T-cell (primary cell): Measurements from ENCODE around the gene RBM19. TPM values are rescaled to one million over a fixed set of nuclear protein-coding genes. Genes with fewer than 3 reads are reported as not detected.

Experiments used
- ATAC-seq, 4 experiments: fragments of 200-7000 bp in 3 of 4; fragments of 150-1000 bp in 1 of 4; cut with Tn5 transposase; replicated peaks in 1 of 4; 1 replicate in 3 of 4; 2 replicates in 1 of 4; pipeline ENCODE4 v1.10.0; 2021; ENCODE audit warnings: moderate library complexity in 3 of 4, mild to moderate bottlenecking in 2 of 4, moderate number of reproducible peaks in 1 of 4
- CTCF ChIA-PET, 2 donors: fragments of 300-600 bp; sonication (Branson Sonifier 250); formaldehyde crosslinking; loops; one replicate each; lab custom pipeline; 2022; ENCODE audit warnings: antibody characterized with exemption in 2 of 2; lab: Charles Lee
- POLR2A ChIA-PET, 2 donors: fragments of 300-600 bp; sonication (Branson Sonifier 250); formaldehyde crosslinking; loops; one replicate each; lab custom pipeline; 2022; ENCODE audit warnings: antibody characterized with exemption in 2 of 2; lab: Charles Lee
- DNase-seq, 35 experiments: peaks; one replicate each; pipeline versions ENCODE4 v3.0.0 to v3.0.0-alpha.2; 2013 to 2023
- H3K27ac ChIP-seq: one replicate; pipeline ENCODE4 v1.5.1; 2013; ENCODE audit warnings: low read length
- H3K27me3 ChIP-seq, 2 experiments: replicated peaks in 1 of 2; 1 replicate in 1 of 2; 2 replicates in 1 of 2; pipeline versions ENCODE4 v1.6.1 to v1.7.0; 2013; ENCODE audit warnings: low read length in 1 of 2, mixed read lengths in 1 of 2; ENCODE audit not compliant: control insufficient read depth in 2 of 2, insufficient read depth in 2 of 2; ENCODE audit errors: extremely low read depth in 1 of 2
- H3K36me3 ChIP-seq, 2 donors: 1 replicate in 1 of 2; 2 replicates in 1 of 2; pipeline versions ENCODE4 v1.6.1 to v1.7.0; 2013; ENCODE audit warnings: low read length in 1 of 2; ENCODE audit not compliant: control insufficient read depth in 2 of 2, insufficient read depth in 1 of 2; ENCODE audit errors: extremely low read depth in 1 of 2
- H3K4me1 ChIP-seq, 2 experiments: 1 replicate in 1 of 2; 2 replicates in 1 of 2; pipeline versions ENCODE4 v1.6.1 to v1.7.0; 2013; ENCODE audit warnings: low read length in 2 of 2, mixed read lengths in 1 of 2; ENCODE audit not compliant: insufficient read depth in 2 of 2, control insufficient read depth in 1 of 2; ENCODE audit errors: extremely low read depth in 1 of 2
- H3K4me3 ChIP-seq, 2 donors: 1 replicate in 1 of 2; 2 replicates in 1 of 2; pipeline versions ENCODE4 v1.5.1 to v1.7.0; 2013; ENCODE audit warnings: mild to moderate bottlenecking in 2 of 2, low read length in 1 of 2, moderate library complexity in 1 of 2; ENCODE audit not compliant: control insufficient read depth in 1 of 2; ENCODE audit errors: extremely low read depth in 1 of 2
- H3K9me3 ChIP-seq: 2 replicates; pipeline ENCODE4 v1.7.0; 2013
- H3K27ac Mint-ChIP-seq, 2 donors: one replicate each; pipeline ENCODE4 v1.8.0; 2020 to 2021; ENCODE audit warnings: mild to moderate bottlenecking in 2 of 2, mixed read lengths in 2 of 2
- H3K27me3 Mint-ChIP-seq, 2 donors: one replicate each; pipeline ENCODE4 v1.8.0; 2021 to 2022; ENCODE audit warnings: mixed read lengths in 2 of 2
- H3K36me3 Mint-ChIP-seq: one replicate; pipeline ENCODE4 v1.8.0; 2021; ENCODE audit warnings: mixed read lengths
- H3K4me1 Mint-ChIP-seq, 3 donors: one replicate each; pipeline ENCODE4 v1.8.0; 2020 to 2022; ENCODE audit warnings: mixed read lengths in 3 of 3, mild to moderate bottlenecking in 1 of 3
- H3K4me3 Mint-ChIP-seq, 3 donors: one replicate each; pipeline ENCODE4 v1.8.0; 2020 to 2022; ENCODE audit warnings: mild to moderate bottlenecking in 3 of 3, mixed read lengths in 3 of 3, moderate library complexity in 3 of 3
- H3K9me3 Mint-ChIP-seq, 3 donors: one replicate each; pipeline ENCODE4 v1.8.0; 2020 to 2022; ENCODE audit warnings: mixed read lengths in 3 of 3
- WGBS: methylation state at CpG from one replicate; pipeline ENCODE4 v1.1.5; 2013; ENCODE audit warnings: missing lambda C conversion rate; ENCODE audit not compliant: insufficient coverage; 5-methylcytosine and 5-hydroxymethylcytosine counted together
- total RNA-seq, 35 experiments: library from RNA in 6 of 35; stranded (reverse) in 6 of 35; fragments of 120-200 nt in 1 of 35; gene quantifications; one replicate each; pipeline versions ENCODE4 v1.2.1 to v1.2.4 and lab custom pipeline; 2013 to 2026

RBM19 gene
- total RNA-seq, 5 donors from 2014 or later (not counting 1 experiment from before 2014, with no cell fraction given), result 57.9 to 80.3 (median 78.3) TPM

DNA sequence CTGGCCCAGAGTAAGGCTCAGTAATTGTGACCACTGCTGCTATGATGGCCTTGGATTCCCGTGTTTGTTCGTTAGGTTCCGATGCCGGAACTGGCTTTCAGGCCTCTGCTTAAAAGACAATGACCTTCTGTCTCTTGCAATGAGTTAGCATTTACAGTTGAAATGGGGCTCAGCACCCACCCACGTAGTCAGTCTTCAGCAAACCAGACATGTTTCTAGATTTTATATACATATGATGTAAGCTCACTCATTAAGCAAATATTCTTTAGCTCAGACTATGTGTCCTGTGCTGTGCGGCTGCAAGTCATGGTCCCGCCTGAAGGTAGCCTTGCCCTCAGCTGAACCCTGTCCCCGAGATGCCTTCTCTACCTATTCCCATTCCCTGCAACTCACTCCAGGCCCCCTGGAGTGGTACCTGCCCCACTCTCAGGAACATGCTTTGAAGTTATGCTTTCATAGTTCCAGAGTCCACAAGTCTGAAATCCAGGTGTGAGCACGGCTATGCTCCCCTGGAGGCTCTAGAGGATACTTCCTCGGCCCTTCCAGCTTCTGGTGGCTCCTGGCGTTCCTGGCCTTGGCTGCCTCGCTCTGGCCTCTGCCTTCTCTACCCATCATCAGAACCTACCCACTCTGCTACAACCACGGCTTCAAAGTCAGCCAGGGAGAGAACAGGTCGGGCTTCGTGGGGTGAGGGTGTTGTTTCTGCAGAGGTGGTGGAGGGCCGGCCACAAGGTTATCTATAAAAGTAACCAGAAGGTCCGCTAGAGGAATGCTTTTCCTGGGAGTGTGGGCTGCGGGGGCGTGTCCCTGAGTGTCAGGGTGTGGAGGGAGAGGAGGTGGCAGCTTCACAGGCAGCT is 157.8 kb downstream of the RBM19 start:
- H3K4me3 Mint-ChIP-seq, result no peak overlapping the region
- ATAC-seq, result no peak
- H3K27me3 Mint-ChIP-seq, result no peaks in the 10 kb centered on the region
- no peaks in the 10 kb centered on the region for H3K9me3 ChIP-seq
- no peaks in the 10 kb centered on the region for H3K27me3 ChIP-seq
- DNase-seq, result no peak
- H3K27ac ChIP-seq, result no peak overlapping the region
- no peaks in the 10 kb centered on the region for H3K4me1 ChIP-seq
- no peak overlapping the region for H3K4me3 ChIP-seq
- WGBS, result 97% methylated on average over 11 of the region's 19 CpGs
- no peaks in the 10 kb centered on the region for H3K4me1 Mint-ChIP-seq
- ChIA-PET POLR2A (no interaction called here), CTCF (no interaction called here)
- H3K36me3 Mint-ChIP-seq, result peaks cover 44% of the 10 kb centered on the region
- H3K36me3 ChIP-seq, result peaks cover 0 to 4% of the 10 kb centered on the region in 2 donors
- H3K27ac Mint-ChIP-seq, result no peak overlapping the region
- H3K9me3 Mint-ChIP-seq, result peaks cover 10 to 19% (median 13%) of the 10 kb centered on the region in 3 donors

GRCh38 chr12:113805673-113806072 is 160.5 kb downstream of the RBM19 start:
- Histone ChIP-seq H3K9me3 (no peaks in the 10 kb centered on the region), H3K4me3 (no peak overlapping the region), H3K27me3 (no peaks in the 10 kb centered on the region), H3K36me3 (peaks cover 0 to 4% of the 10 kb centered on the region in 2 donors), H3K27ac (no peak overlapping the region), H3K4me1 (no peaks in the 10 kb centered on the region)
- H3K27ac Mint-ChIP-seq, result no peak overlapping the region
- H3K4me1 Mint-ChIP-seq, result no peaks in the 10 kb centered on the region
- CTCF ChIA-PET, result no interaction called here
- H3K4me3 Mint-ChIP-seq, result no peak overlapping the region
- H3K27me3 Mint-ChIP-seq, result no peaks in the 10 kb centered on the region
- WGBS, result 91% methylated on average over 5 of the region's 5 CpGs
- ATAC-seq, result no peak
- no peak for DNase-seq
- peaks cover 33% of the 10 kb centered on the region for H3K36me3 Mint-ChIP-seq
- POLR2A ChIA-PET, result no interaction called here
- H3K9me3 Mint-ChIP-seq, result peaks cover 10 to 19% (median 13%) of the 10 kb centered on the region in 3 donors

DNA sequence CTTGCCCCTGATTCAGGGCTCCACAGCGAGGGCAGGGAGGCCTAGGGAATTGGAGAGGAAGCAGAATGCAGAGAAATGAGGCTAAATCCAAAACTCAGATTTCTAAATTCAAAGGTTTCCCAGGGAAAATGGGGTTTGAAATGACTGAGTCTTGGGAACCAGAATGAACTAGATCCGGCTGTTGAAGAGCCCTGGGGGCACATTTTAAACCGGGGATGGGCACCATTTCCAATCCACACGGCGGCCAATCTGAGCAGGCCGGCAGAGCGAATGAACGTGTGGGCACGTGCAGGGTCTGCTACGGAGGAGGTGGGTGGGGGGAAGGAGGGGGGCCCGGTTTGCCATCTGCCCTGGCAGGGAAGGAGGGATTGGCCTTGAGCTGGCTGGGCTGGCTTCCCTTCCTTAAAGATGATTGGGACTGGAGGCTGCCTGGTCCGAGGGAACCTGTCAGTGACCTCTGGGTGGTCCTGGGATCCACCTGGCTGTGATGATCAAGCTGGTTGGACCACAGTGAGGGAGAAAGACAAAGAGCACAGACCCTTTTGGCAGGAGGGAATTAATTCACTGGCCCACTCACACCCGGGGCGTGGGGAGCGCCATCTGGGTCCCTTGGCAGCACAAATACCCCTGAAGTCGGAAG is 161.0 kb downstream of the RBM19 start:
- ChIA-PET POLR2A (no interaction called here), CTCF (no interaction called here)
- WGBS, result 93% methylated on average over 15 of the region's 16 CpGs
- Histone ChIP-seq H3K27ac (no peak overlapping the region), H3K27me3 (no peaks in the 10 kb centered on the region), H3K4me1 (no peaks in the 10 kb centered on the region), H3K36me3 (peaks cover 0 to 4% of the 10 kb centered on the region in 2 donors), H3K4me3 (no peak overlapping the region), H3K9me3 (no peaks in the 10 kb centered on the region)
- Mint-ChIP-seq H3K4me3 (no peak overlapping the region), H3K4me1 (no peaks in the 10 kb centered on the region), H3K27me3 (no peaks in the 10 kb centered on the region), H3K9me3 (peaks cover 10 to 19% (median 13%) of the 10 kb centered on the region in 3 donors), H3K27ac (no peak overlapping the region), H3K36me3 (peaks cover 30% of the 10 kb centered on the region)
- ATAC-seq, result no peak
- DNase-seq, result no peak

DNA sequence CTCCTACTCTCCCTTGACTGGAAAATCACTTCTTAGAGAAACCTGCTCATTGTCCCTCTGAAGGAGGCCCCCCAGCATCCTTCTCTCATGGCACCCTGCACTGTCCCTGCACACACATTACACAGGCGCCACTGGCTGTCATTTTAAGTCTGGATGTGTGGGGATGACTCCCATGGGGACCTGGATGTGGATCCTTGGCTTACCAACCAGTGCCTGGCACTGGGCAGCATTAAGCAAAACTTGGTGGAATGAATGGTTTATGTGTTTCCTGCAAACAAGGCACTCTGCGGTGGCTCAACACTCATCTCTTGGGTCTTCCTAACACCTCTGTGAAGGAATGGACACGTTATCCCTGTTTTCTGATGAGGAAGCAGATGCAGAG is 162.4 kb downstream of the RBM19 start:
- DNase-seq, result no peak
- WGBS, result no CpG with 5 or more reads among the region's 3 CpGs
- no peaks in the 10 kb centered on the region for H3K9me3 ChIP-seq
- ATAC-seq, result no peak
- Mint-ChIP-seq H3K36me3 (peaks cover 29% of the 10 kb centered on the region), H3K27ac (no peak overlapping the region), H3K4me3 (no peak overlapping the region), H3K4me1 (no peaks in the 10 kb centered on the region), H3K9me3 (peaks cover 10 to 19% (median 13%) of the 10 kb centered on the region in 3 donors), H3K27me3 (no peaks in the 10 kb centered on the region)
- CTCF ChIA-PET, result no interaction called here
- H3K36me3 ChIP-seq, result peaks cover 0 to 4% of the 10 kb centered on the region in 2 donors
- no peak overlapping the region for H3K4me3 ChIP-seq
- H3K4me1 ChIP-seq, result no peaks in the 10 kb centered on the region
- H3K27ac ChIP-seq, result no peak overlapping the region
- POLR2A ChIA-PET, result no interaction called here
- H3K27me3 ChIP-seq, result no peaks in the 10 kb centered on the region

DNA sequence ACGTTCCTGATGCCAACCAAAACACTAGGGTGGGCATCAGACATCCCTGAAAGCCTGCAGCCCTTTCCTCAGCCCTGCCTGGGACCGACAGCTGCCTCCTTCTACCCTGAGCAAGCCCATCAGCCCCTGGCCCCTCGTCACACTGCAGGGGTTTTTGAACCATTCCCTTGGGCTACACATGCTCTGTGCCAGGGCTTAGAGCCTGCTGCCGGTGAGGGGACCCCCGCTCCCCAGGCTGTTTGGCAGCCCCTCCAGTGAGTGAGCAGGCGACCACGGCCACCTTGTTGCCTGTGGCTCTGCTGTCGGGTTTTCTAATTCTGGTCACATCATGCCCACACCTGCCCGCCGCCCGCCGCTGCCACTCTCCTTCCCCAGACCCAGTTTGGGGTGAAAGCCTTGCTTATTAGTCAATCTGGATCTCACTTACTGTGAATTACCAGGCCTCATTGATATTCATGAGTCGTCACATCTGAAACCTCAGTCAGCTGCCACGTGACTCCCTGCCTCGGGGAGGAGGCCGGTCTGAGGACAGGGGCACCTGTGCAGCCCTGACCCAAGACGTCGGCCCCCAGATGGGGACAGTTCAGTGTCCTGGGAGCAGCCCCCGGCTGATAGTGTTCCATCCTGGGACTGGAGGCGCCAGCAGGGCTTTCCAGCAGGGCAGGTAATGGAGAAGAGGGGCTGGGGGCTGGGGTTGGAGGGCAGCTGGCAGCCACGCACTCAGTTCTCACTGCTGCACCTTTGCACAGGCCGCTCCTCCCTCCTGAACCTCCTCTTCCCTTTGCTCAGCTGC is 163.0 kb downstream of the RBM19 start:
- DNase-seq, result no peak
- no peak for ATAC-seq
- CTCF ChIA-PET, result no interaction called here
- peaks cover 0 to 2% of the 10 kb centered on the region in 2 donors for H3K36me3 ChIP-seq
- POLR2A ChIA-PET, result no interaction called here
- H3K9me3 ChIP-seq, result no peaks in the 10 kb centered on the region
- no peaks in the 10 kb centered on the region for H3K4me1 Mint-ChIP-seq
- H3K4me3 Mint-ChIP-seq, result no peak overlapping the region
- no peaks in the 10 kb centered on the region for H3K4me1 ChIP-seq
- H3K36me3 Mint-ChIP-seq, result peaks cover 25% of the 10 kb centered on the region
- H3K27me3 ChIP-seq, result no peaks in the 10 kb centered on the region
- H3K27me3 Mint-ChIP-seq, result no peaks in the 10 kb centered on the region
- no peak overlapping the region for H3K27ac Mint-ChIP-seq
- WGBS, result 71% methylated on average over 20 of the region's 22 CpGs
- no peak overlapping the region for H3K4me3 ChIP-seq
- H3K9me3 Mint-ChIP-seq, result peaks cover 9 to 15% (median 10%) of the 10 kb centered on the region in 3 donors
- H3K27ac ChIP-seq, result no peak overlapping the region

- DNase-seq (no peak), ATAC-seq (no peak)
- no peaks in the 10 kb centered on the region for H3K27me3 ChIP-seq
- H3K4me3 Mint-ChIP-seq, result no peak overlapping the region
- no peaks in the 10 kb centered on the region for H3K36me3 ChIP-seq
- ChIA-PET CTCF (no interaction called here), POLR2A (no interaction called here)
- peaks cover 19% of the 10 kb centered on the region for H3K36me3 Mint-ChIP-seq
- no peak overlapping the region for H3K27ac Mint-ChIP-seq
- H3K9me3 ChIP-seq, result no peaks in the 10 kb centered on the region
- no peaks in the 10 kb centered on the region for H3K4me1 ChIP-seq
- peaks cover 5 to 11% (median 7%) of the 10 kb centered on the region in 3 donors for H3K9me3 Mint-ChIP-seq
- H3K4me1 Mint-ChIP-seq, result no peaks in the 10 kb centered on the region
- 92% methylated on average over 12 of the region's 17 CpGs for WGBS
- no peaks in the 10 kb centered on the region for H3K27me3 Mint-ChIP-seq
- no peak overlapping the region for H3K27ac ChIP-seq
- H3K4me3 ChIP-seq, result no peak overlapping the region
These were observed 163.9 kb downstream of the RBM19 start for GRCh38 chr12:113802000-113802749.
